ENCODE measurements around the gene MYCBP2.

GRCh38 chr13:77233159-77233558 is 93.7 kb downstream of the MYCBP2 start:
- TF ChIP-seq EZH2 (IDR thresholded peaks at IDR 0.05; ENCODE audit: low read depth) (no peak), CTCF (conservative IDR thresholded peaks at IDR 0.05) (no peak)
